ENCODE measurements around the gene OSTF1. TPM values are rescaled to one million over a fixed set of nuclear protein-coding genes. Genes with fewer than 3 reads are reported as not detected.

Gene OSTF1
- 33.6 and 49.9 TPM in 2 replicates for total RNA-seq
- 36.0 and 48.4 TPM in 2 replicates for polyA plus RNA-seq
- 42.3 and 52.7 TPM in 2 replicates for polyA plus RNA-seq (2012)
- 2.9 and 6.8 TPM in 2 replicates for polyA minus RNA-seq (ENCODE audit: low replicate concordance)

- Histone ChIP-seq H3K9ac (ENCODE audit: insufficient read depth, low read length) (peak within 1 kb of the TSS; percentile 87), H3K27me3 (ENCODE audit: control insufficient read depth, insufficient read depth, low read length) (no peaks in the 10 kb centered on the region), H3K4me1 (ENCODE audit: control insufficient read depth, extremely low read depth, insufficient read depth, low read length) (peaks cover 5% of the 10 kb centered on the region), H4K20me1 (ENCODE audit: control insufficient read depth, extremely low read depth, insufficient read depth, low read length) (no peaks in the 10 kb centered on the region), H3K36me3 (ENCODE audit: control insufficient read depth, insufficient read depth, low read length) (no peaks in the 10 kb centered on the region), H3K79me2 (ENCODE audit: control insufficient read depth, insufficient read depth, low read length) (peaks cover 25% of the 10 kb centered on the region), H3K4me2 (ENCODE audit: extremely low read depth, insufficient read depth, low read length) (peak within 1 kb of the TSS; percentile 84), H3K4me3 (replicated peaks in 1 of 4; ENCODE audit: control extremely low read depth in 1 of 4, insufficient read depth in 1 of 4, low read depth in 3 of 4, low read length in 4 of 4) (peak within 1 kb of the TSS; percentile 87 to 98 (median 92)), H3K27ac (ENCODE audit: insufficient read depth, low read length) (peak within 1 kb of the TSS; percentile 87), H3K9me3 (ENCODE audit: control insufficient read depth, insufficient read depth, low read depth, low read length) (no peaks in the 10 kb centered on the region), H2AFZ (ENCODE audit: low read length) (peak within 1 kb of the TSS; percentile 88)
- peak; percentile 96 to 97 for DNase-seq (ENCODE audit: low read depth in 2 of 2)
- TF ChIP-seq CTCF (conservative IDR thresholded peaks at IDR 0.05 in 1 of 2, IDR thresholded peaks at IDR 0.05 in 1 of 2; ENCODE audit: low read depth in 1 of 2, low read length in 2 of 2), result no peak
- no peak for TF ChIP-seq EZH2 (IDR thresholded peaks at IDR 0.05; ENCODE audit: low read length, missing control alignments)
Observed at GRCh38 chr9:75087824-75088645, at the start of gene OSTF1, which contains the start of gene NMRK1. OSTF1 (plus strand) TSS chr9:75088514; CDS start chr9:75088693, 179 bp downstream. NMRK1 (minus strand) TSS chr9:75088155; CDS start chr9:75083115, 5,040 bp downstream.

GRCh38 chr9:75039009-75039408 is 49.3 kb upstream of the OSTF1 start:
- Histone ChIP-seq H3K9me3 (ENCODE audit: control insufficient read depth, insufficient read depth, low read depth, low read length) (no peaks in the 10 kb centered on the region), H3K4me3 (replicated peaks in 1 of 4; ENCODE audit: control extremely low read depth in 1 of 4, insufficient read depth in 1 of 4, low read depth in 3 of 4, low read length in 4 of 4) (no peak overlapping the region), H3K79me2 (ENCODE audit: control insufficient read depth, insufficient read depth, low read length) (no peaks in the 10 kb centered on the region), H3K36me3 (ENCODE audit: control insufficient read depth, insufficient read depth, low read length) (no peaks in the 10 kb centered on the region), H3K27me3 (ENCODE audit: control insufficient read depth, insufficient read depth, low read length) (no peaks in the 10 kb centered on the region), H3K9ac (ENCODE audit: insufficient read depth, low read length) (no peak overlapping the region), H3K27ac (ENCODE audit: insufficient read depth, low read length) (peak overlapping the region; percentile 68), H3K4me1 (ENCODE audit: control insufficient read depth, extremely low read depth, insufficient read depth, low read length) (peaks cover 12% of the 10 kb centered on the region), H4K20me1 (ENCODE audit: control insufficient read depth, extremely low read depth, insufficient read depth, low read length) (no peaks in the 10 kb centered on the region), H2AFZ (ENCODE audit: low read length) (peak overlapping the region; percentile 75), H3K4me2 (ENCODE audit: extremely low read depth, insufficient read depth, low read length) (peak overlapping the region; percentile 67)
- TF ChIP-seq CTCF (conservative IDR thresholded peaks at IDR 0.05 in 1 of 2, IDR thresholded peaks at IDR 0.05 in 1 of 2; ENCODE audit: low read depth in 1 of 2, low read length in 2 of 2), result no peak
- peak; percentile 78 to 84 for DNase-seq (ENCODE audit: low read depth in 2 of 2)

GRCh38 chr9:75039801-75040200 is 48.5 kb upstream of the OSTF1 start:
- Histone ChIP-seq H3K36me3 (ENCODE audit: control insufficient read depth, insufficient read depth, low read length) (no peaks in the 10 kb centered on the region), H3K4me2 (ENCODE audit: extremely low read depth, insufficient read depth, low read length) (no peak overlapping the region), H4K20me1 (ENCODE audit: control insufficient read depth, extremely low read depth, insufficient read depth, low read length) (no peaks in the 10 kb centered on the region), H3K27ac (ENCODE audit: insufficient read depth, low read length) (peak overlapping the region; percentile 68), H3K9ac (ENCODE audit: insufficient read depth, low read length) (no peak overlapping the region), H3K4me1 (ENCODE audit: control insufficient read depth, extremely low read depth, insufficient read depth, low read length) (peaks cover 12% of the 10 kb centered on the region), H3K9me3 (ENCODE audit: control insufficient read depth, insufficient read depth, low read depth, low read length) (no peaks in the 10 kb centered on the region), H3K27me3 (ENCODE audit: control insufficient read depth, insufficient read depth, low read length) (no peaks in the 10 kb centered on the region), H3K4me3 (replicated peaks in 1 of 4; ENCODE audit: control extremely low read depth in 1 of 4, insufficient read depth in 1 of 4, low read depth in 3 of 4, low read length in 4 of 4) (no peak overlapping the region), H2AFZ (ENCODE audit: low read length) (peak overlapping the region; percentile 75), H3K79me2 (ENCODE audit: control insufficient read depth, insufficient read depth, low read length) (no peaks in the 10 kb centered on the region)
- TF ChIP-seq CTCF (conservative IDR thresholded peaks at IDR 0.05 in 1 of 2, IDR thresholded peaks at IDR 0.05 in 1 of 2; ENCODE audit: low read depth in 1 of 2, low read length in 2 of 2), result no peak
- TF ChIP-seq EZH2 (IDR thresholded peaks at IDR 0.05; ENCODE audit: low read length, missing control alignments), result no peak
- DNase-seq (ENCODE audit: low read depth in 2 of 2), result no peak
